Posterior cingulate gyrus (tissue), 11 donors: ENCODE measurements around the gene SMPX.

Experiments
- DNase-seq, 10 donors: peaks; one replicate each; pipeline versions ENCODE4 v3.0.0 to v3.0.0-alpha.2; 2020 to 2021; ENCODE audit warnings: mixed read lengths in 3 of 10
- intact Hi-C: fragments of 100-400 bp; cut with DNase I; formaldehyde crosslinking; loops from one replicate; pipeline ENCODE4 v1.15.1; 2023

SMPX gene

DNA sequence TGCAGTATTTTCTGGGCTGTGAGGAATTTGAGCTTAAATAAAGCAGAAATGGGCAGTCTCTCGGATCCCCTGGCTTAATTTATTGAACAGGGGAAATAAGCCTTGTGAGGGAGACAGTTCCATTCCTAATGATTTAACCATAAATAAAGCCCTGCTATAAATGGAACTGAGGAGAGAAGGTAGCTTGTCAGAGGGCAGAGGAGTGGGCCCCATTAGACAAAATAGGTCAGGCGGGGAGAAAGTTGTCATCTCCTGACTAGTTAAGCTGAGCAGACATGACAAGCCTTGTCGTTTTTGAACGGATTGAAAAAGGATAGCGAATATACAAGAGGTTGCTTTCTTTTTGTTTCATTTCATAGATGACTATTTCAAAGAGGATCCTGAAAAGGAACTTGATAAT lies 39.3 kb downstream of the SMPX start:
- no peak for DNase-seq
- intact Hi-C loops: no loop called here

DNA sequence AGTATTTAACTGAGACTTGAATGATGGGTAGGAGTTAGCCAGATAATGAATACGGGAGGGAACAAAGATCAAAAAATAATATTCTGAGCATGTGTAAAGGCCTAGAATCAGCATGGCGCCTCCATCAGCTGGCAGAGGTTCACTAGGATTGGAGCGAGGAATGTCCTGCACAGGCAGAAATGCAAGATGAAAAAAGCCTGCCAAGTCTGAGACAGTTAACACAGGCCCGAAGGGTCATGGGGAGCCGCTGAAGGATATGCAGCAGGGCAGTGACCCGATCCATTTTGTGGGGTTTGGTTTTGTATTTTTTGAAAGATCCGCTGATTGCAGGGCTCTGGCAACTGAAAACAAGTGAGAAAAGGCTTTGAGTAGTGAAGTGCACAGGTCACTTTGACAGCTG lies 40.1 kb downstream of the SMPX start:
- intact Hi-C loops: no loop called here
- DNase-seq: no peak

DNA sequence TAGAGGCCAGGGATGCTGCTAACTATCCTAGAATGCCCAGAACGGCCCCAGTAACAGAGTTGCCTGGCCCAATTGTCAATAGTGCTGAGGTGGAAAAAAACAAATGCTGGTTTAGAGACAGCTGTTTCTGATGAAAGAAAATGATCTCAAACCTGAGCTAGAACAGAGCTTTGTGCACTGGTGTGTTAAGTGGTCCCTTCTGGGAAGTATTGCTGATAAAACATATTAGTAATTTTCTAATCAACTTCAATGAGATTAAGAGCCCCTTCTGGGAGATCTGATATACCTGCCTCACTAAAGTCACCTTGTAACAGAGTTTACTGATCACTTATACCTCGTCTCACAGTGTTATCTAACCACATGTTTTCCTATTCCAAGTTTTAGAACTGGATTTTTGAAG lies 42.1 kb downstream of the SMPX start:
- intact Hi-C loops: no loop called here
- DNase-seq: no peak

DNA sequence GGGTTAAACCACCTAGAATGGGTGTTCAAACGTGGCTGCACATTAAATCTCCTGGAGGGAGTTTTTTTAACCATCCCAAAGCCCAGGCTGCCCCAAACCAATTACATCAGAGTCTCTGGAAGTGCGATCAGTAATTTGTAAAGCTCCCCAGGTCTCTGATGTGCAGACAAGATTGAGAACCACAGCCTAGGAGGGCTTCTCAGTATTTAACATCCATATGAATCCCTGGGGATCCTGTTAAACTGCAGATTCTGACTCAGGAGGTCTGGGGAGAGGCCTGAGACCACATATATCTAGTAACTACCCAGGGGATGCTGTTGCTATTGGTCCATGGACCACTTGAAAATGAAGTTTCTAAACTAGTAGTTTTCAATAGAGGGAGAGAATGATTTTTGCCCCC lies 42.6 kb downstream of the SMPX start:
- intact Hi-C loops: no loop called here
- DNase-seq: no peak

DNA sequence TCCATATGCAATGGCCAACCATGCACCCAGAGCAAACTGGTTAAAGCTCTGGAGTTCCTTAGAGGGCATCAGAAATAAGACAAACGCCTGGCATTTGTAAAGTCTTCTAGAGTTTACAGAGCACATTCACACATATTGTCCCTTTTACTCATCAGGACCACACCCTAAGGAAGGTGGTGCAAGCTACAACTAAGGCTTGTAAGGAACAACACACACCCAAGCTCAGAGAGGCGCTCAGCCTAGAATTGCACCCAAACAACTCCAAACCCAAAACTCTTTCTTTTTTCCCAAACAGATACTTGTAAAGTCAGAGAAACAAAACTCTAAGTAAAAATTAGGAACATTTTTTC lies 46.1 kb downstream of the SMPX start:
- intact Hi-C loops: no loop called here

DNA sequence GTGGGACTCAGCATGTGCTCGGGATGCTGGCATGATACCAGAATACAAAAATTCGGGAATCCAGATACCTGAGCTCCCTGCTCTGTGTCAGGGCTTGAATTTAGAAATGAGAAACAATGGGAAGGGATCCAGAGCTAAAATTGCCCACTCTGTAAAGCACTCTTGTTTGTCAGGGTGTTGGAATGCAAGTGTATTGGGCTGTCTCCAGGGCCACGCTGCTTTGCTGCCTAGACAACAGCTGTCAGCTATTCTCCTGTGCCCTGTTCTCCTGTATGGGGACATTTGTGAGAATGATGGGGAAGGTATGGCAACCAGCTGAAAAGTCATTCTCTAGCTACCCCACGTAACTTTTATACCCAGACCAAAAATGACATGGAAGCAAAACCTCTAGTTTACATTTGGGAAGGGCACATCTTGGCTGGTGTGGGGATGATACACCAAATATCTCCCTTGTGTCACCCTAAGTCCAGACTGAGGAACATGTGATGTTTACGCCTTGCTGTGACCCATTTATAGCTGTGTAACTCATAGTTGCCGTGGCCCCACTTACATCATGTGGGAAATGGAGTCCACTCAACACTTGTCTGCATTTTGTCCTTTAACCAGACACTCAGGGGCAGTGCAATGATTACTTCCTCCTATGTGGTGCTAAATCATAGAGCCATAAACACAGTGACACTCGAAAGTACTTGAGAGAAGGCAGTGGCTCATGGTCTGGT lies 46.6 kb downstream of the SMPX start:
- intact Hi-C loops: no loop called here
- no peak for DNase-seq

More for the DNA sequence above, 46.1 kb downstream of the SMPX start:
- no peak for DNase-seq

DNA sequence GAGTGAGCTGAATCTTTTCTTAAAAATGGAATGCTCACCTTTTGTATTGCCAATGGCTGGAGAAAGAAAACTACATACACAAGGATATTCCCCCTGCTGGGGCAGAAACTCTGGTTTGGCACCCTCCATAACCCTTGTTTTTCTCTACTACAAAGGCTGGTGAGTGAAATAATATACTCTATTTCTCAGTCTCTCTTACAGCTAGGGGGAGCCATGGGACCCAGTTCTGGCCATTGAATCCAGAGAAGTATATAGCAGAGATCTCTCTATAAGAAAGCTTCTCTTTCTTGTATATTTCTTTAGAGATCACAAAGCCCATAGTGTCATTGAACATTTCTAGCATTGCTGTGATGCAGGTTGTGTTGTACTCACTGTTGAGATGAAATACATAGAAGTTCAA lies 49.8 kb downstream of the SMPX start:
- no peak for DNase-seq
- intact Hi-C loops: no loop called here

DNA sequence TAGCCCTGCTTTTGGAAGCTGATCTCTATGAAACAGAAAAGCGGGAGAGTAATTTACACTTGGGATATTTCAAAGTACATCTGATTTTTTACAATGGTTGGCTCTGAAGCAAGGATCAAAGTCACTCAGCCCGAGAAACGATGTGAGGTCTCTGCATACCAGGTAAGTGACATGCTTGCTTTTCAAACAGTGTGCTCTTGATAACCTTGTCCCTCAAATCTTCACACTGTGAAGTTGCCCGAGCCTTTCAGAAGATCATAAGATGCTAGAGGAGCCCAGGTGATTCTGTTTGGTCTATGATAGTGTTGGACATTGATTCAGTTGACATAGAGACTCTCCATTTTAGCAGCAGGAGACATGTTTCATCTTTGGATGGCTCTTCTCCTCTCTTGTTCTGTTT lies 52.7 kb downstream of the SMPX start:
- DNase-seq: no peak
- intact Hi-C loops: no loop called here

DNA sequence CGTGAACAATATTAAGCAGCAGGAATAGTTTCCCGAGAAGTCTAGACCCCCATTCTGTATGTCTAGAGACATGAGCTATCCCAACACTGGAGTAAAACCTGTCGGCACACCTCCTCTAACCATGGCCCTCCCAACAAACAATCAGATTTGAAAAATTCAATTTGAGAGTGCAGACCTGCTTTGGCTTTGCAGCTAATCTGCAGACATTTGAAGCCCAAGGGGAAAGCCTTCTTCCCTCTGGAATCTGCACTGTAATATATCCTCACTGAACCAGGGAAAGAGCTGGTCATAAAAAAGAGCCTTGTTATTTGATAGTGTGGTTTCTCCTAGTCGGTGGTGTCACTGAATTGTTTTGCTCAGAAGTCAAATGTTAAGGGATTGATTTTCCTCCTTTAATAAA lies 55.2 kb downstream of the SMPX start:
- intact Hi-C loops: no loop called here
- DNase-seq: no peak

DNA sequence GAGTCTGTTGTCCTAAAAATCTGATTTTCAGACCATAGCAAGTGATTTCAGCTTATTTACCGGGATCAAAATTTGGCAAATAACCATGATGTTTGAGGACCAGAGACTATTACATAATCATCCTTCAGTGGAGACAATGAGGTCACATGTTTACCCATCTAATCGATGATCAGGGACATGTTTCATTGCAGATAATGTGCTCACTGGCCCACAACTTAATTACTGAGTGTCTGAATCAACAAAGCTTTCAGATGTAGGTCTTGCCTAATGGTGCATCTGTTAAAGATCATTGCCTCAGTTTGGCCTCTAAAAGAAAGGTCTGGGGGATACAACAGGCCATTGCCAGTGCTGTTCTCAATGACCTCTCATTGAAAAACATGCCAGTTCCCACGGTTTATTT lies 56.9 kb downstream of the SMPX start:
- no peak for DNase-seq

DNA sequence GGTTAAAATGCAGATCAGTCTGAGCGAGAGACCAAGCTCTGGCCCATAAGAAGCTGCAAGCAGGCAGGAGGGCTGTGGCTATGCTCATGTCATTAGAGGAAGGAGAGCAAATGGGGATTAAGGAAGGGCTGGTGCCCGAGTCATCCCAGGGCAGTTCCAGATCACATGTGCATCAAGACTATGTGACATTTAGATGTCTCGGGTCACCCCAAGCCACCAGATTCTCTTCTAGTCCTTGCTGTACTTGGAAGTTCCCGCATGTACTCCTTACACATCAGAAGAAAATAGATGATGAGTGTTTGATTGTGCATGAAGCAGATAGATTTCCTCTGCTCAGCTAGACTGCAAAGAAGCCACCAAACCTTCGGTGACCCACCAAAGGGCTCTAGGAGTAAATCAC lies 57.6 kb downstream of the SMPX start:
- no peak for DNase-seq
- intact Hi-C loops: no loop called here

More for the DNA sequence above, 56.9 kb downstream of the SMPX start:
- intact Hi-C loops: no loop called here

DNA sequence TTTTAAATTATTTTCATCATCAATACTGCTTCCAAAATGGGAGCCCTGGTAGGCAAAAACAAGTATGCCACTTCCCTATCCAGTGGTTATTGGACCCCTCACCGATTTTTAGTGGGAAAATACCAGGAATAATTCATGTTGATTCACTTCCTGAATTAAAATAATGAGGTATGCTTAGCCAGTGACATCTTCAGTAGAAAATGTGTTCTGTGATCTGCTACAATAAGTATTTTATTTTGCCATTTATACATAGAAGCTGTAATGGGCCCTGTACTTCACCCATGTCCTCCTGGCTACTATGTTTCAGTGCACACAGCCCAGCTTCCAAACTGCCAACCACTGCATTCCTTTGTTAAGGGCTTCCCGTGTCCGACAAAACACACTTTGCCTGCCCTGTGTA lies 58.8 kb downstream of the SMPX start:
- intact Hi-C loops: no loop called here
- no peak for DNase-seq

DNA sequence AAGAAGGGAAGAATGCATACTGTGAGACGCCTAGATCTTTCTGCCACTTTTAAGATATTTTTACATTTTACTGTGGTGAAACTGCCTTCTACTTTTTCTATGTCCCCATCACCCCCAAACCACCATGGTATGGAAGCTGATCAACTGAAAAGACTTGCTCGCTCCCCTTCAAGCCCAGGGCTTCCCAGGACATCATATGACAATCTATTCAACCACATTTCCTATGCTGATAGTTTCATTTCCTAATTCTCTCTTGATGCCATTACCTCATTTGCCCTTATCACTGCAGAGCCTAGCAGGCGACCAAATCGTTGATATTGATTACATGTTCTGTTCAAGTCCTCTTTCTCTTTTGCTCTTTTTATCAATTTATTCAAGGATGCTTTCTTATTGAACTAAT lies 59.6 kb downstream of the SMPX start:
- DNase-seq: no peak

DNA sequence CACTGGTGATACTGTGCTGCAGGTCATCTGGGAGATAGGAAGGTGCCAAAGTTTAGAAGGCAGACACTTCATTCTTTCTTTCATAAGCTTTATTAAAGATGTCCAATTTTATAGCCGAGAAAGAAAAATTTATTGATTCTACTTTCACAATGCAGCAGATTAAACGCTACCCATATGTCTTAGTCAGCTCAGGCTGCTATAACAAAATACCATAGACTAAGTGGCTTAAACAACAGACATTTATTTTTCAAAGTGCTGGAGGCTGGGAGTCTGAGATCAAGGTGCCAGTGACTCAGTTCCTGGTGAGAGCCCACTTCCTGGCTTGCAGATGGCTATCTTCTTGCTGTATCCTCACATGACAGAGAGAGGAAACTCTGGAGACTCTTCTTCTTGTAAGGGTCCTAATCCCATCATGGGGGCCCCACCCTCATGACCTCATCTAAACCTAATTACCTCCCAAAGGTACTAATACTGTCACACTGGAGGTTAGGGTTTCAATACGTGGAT lies 66.4 kb downstream of the SMPX start:
- intact Hi-C loops: no loop called here
- no peak for DNase-seq

More for the DNA sequence above, 59.6 kb downstream of the SMPX start:
- intact Hi-C loops: no loop called here

DNA sequence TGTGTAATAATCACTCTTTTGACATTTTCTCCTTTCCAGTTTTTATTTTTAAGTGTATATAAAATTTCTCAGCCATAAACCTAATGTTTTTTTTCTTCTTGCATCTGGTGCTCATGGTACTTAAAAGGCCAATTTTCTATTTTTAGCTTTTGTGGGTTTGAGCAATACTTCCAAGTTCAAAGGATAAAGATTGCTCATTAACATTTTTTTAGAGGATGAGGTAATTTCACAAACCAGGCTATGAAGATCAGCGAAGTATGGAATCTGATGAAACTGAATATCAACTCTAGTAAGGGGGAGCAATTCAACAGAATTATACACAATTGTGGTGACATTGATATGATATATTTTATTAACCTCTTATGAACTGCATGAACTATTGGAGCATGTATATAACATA lies 74.0 kb downstream of the SMPX start:
- no peak for DNase-seq
- intact Hi-C loops: no loop called here

DNA sequence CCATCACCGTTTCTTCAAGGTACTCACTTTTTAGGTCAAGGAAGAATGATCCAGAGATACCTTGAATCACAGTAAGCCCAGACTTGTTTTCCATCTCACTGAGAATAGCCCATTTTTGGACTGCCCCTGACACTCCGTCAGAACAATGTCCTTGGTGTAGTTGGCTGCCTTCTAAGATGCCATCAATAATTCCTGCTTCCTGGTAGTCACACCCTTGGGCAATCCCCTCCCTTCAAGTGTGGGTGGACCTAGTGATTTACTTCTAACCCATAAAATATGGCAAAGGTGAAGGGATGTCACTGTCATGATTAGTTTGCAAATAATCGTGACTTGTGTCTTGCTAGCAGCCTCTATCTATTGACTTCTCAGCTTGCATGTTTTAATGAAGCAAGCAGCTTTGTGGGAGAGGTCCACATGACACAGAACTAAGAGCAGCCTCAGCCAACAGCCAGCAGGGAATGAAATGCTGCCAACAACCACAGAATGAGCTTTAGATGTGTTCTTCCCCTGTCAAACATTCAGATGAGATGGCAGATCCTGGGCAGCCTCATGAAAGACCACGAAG lies 79.8 kb downstream of the SMPX start:
- intact Hi-C loops: no loop called here
- no peak for DNase-seq

DNA sequence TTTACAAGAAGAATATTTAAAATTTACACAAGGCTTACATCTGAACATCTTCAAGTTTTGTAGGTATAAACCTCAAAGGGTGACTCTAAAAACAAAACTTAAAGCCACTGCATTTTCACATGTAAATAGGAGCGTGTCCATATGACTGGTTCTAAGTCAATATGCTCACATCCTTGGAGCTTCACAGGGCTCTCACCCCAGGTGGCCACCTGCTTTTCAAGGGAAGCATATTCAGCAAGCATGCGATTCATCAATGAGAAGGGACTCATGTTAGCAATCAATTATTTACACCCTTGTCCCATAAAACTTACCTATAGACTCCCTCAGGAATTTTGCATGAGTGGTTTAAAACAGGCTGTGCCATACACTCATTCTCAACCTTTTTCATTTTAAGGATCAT lies 82.0 kb downstream of the SMPX start:
- intact Hi-C loops: no loop called here
- DNase-seq: no peak

DNA sequence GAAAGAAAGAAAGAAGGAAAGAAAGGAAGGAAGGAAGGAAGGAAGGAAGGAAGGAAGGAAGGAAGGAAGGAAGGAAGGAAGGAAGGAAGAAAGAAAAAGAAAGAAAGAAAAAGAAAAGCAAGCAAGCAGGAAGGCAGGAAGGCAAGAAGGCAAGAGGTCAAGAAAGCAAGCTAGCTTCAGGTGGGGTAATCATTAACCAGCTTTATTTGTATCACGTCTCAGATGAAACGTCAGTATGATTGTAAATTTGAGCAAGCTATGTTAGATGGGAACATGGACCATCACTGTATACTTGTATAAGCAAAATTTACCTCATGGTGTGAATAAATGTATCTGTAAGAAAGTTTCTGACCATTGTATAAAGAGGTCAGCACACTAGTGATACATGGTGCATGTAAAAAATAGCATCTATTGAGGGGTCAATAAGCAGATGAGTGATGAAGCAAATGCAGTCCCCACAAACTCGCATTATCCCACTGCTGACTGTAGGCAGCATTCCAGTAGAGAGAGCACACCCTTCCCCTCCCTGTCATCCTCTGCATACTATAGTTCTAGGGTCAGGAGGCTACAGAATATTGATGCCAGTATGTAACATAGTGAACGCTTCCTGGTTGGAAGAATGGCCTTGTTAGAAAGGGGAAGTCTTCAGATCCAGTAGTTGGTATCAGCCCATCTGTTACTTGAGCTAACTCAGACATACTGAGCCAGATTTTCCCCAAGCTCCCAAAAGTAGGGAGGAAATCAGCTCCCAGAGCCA lies 83.3 kb downstream of the SMPX start:
- intact Hi-C loops: no loop called here
- no peak for DNase-seq

DNA sequence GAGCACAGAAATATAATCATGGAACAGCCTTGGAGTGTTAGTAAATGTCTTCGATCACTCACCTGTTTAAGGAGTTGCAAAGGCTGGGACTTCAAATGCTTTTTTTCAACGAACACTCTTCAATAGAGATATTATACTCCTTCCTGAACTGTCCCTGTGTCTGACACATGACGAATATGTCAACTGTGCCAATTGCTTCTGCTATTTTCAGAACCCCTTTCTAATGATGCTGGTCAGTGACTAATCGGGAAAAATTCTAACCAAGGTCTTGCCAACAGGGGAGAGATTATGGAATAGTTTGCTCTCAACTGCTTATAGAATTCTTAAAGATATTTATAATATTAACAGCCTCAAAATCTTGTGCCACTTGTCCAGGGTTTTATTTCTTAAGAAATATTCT lies 91.2 kb downstream of the SMPX start:
- DNase-seq: no peak
- intact Hi-C loops: no loop called here

DNA sequence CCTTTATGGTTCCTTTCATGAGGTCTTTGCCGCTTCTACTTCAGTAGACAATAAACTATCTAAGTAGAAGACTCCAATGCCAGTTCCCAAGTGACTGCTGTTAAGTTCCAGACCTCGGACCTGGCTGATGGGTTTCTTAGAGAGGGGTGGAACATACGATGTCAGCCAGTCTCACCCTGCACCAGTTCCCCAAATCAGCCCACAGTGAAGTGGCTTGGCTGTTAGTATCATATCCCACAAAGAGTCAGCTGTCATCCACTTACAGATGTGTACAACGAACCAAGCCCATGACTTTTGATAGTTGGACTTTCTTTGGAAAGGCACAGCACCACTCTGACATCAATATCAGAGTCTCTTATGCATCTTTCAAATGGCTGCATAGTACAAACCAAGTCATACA lies 91.7 kb downstream of the SMPX start:
- DNase-seq: no peak
- intact Hi-C loops: no loop called here

DNA sequence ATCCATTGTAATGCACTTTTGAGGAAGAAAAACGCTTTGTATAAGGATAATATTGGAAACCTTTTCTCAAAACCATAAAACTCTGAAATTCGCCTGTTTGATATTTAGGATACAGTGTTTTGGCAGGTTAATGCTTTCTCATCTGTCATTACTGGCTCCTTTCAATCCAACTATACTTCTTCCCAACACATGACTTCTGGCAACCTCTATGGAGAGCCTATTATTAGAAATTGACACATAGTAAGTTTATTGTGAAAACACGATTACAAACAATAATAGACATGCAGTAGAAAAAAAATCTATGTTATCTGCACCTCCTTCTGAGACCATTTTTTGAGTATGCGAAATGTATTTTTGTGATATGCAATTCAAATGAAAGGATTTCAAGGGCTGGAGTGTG lies 95.2 kb downstream of the SMPX start:
- intact Hi-C loops: no loop called here

DNA sequence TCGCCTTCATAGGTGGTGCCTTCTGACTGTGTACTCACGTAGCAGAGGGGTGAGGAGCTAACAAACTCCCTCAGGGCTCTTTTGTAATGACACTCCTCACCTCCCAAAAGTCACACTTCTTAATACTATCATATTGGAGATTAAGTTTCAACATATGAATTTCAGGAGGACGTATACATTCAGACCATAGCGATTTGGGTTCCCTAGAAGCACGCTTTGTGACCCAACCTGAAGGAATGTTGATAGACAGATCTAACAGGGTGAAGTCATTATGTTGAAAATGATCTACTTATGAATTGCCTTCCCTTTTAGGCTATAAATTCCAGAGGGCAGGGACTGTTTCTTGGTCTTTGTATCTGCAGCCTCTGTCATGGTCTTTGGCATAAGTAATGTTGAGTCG lies 96.6 kb downstream of the SMPX start:
- no peak for DNase-seq
- intact Hi-C loops: no loop called here

More for the DNA sequence above, 95.2 kb downstream of the SMPX start:
- no peak for DNase-seq
